Smooth muscle cell of the pulmonary artery (primary cell): ENCODE data around the gene RPL9. TPM values are rescaled to one million over a fixed set of nuclear protein-coding genes. Genes with fewer than 3 reads are reported as not detected.

Source experiments
- total RNA-seq: library from RNA; depleted of rRNA; stranded (reverse); fragments of >200 nt; gene quantifications from 2 replicates; pipeline ENCODE4 v1.2.3, GENCODE V29; 2014

The RPL9 gene
- 797 and 920 TPM in 2 replicates for total RNA-seq

GRCh38 chr4:39458505-39459300, at the start of gene RPL9, which contains the start of gene LIAS:
TSS of gene RPL9 (minus strand) at chr4:39458922. CDS start at chr4:39458439, 483 bp downstream.
TSS of gene LIAS (plus strand) at chr4:39459056. CDS start at chr4:39459118, 62 bp downstream.

GRCh38 chr4:39406763-39407583, 51.7 kb downstream of the RPL9 start, which contains the start of gene KLB:
TSS of gene KLB (plus strand) at chr4:39406930. CDS start at chr4:39406950, 20 bp downstream.

Other genes with a start within 250 kb of the RPL9 start
- gene RFC1, start 92.6 kb downstream of the RPL9 start, total RNA-seq: 47.9 and 52.4 TPM in 2 replicates
- under 0.01 and 0.07 TPM in 2 replicates for gene KLB, start 52.0 kb downstream of the RPL9 start, total RNA-seq
- gene LIAS, start 134 bp upstream of the RPL9 start, total RNA-seq: 4.7 and 5.8 TPM in 2 replicates
- gene UGDH, start 68.5 kb upstream of the RPL9 start, total RNA-seq: 79.7 and 154 TPM in 2 replicates
- 54.3 and 74.4 TPM in 2 replicates for gene SMIM14, start 179.9 kb upstream of the RPL9 start, total RNA-seq
- 24.0 and 27.8 TPM in 2 replicates for gene UBE2K, start 239.2 kb upstream of the RPL9 start, total RNA-seq